Activated CD4-positive, alpha-beta T cell treated with anti-CD3 and anti-CD28 coated beads for 36 hours (primary cell): ENCODE measurements around the gene CPT1C. TPM values are rescaled to one million over a fixed set of nuclear protein-coding genes. Genes with fewer than 3 reads are reported as not detected.

Source experiments
- ATAC-seq: fragments of 200-7000 bp; cut with Tn5 transposase; one replicate; pipeline ENCODE4 v1.10.0; 2021; ENCODE audit warnings: mild to moderate bottlenecking, moderate library complexity
- CTCF ChIA-PET: fragments of 350-600 bp; sonication (Branson Sonifier 250); formaldehyde crosslinking; loops from one replicate; lab custom pipeline; 2021; ENCODE audit warnings: antibody characterized with exemption; lab: Charles Lee
- POLR2A ChIA-PET: fragments of 350-600 bp; sonication (Branson Sonifier 250); formaldehyde crosslinking; loops from one replicate; lab custom pipeline; 2021; ENCODE audit warnings: antibody characterized with exemption, inconsistent platforms; lab: Charles Lee
- DNase-seq: peaks from one replicate; pipeline ENCODE4 v3.0.0-alpha.2; 2020
- H3K27ac Mint-ChIP-seq: one replicate; pipeline ENCODE4 v1.8.0; 2021; ENCODE audit warnings: mixed read lengths
- H3K27me3 Mint-ChIP-seq: one replicate; pipeline ENCODE4 v1.8.0; 2021; ENCODE audit warnings: mixed read lengths
- H3K36me3 Mint-ChIP-seq: one replicate; pipeline ENCODE4 v1.8.0; 2021; ENCODE audit warnings: low read depth, mixed read lengths
- H3K4me1 Mint-ChIP-seq: one replicate; pipeline ENCODE4 v1.8.0; 2021; ENCODE audit warnings: mixed read lengths
- H3K4me3 Mint-ChIP-seq: one replicate; pipeline ENCODE4 v1.8.0; 2021; ENCODE audit warnings: mild to moderate bottlenecking, moderate library complexity, mixed read lengths
- H3K9me3 Mint-ChIP-seq: one replicate; pipeline ENCODE4 v1.8.0; 2021; ENCODE audit warnings: low read depth, mixed read lengths
- intact Hi-C, 2 experiments: fragments of 100-400 bp; cut with DNase I in 1 of 2; cut with micrococcal nuclease in 1 of 2; formaldehyde crosslinking; loops; one replicate each; pipeline versions ENCODE4 v1.14.2 to v1.15.1; 2022 to 2024; cut with DNase I, micrococcal nuclease
- total RNA-seq, 2 experiments: library from RNA; stranded (reverse); gene quantifications; one replicate each; pipeline ENCODE4 v1.2.3, GENCODE V29; 2021

Gene CPT1C
- total RNA-seq, 2 experiments from 2014 or later: 1.1 to 1.6 TPM

DNA sequence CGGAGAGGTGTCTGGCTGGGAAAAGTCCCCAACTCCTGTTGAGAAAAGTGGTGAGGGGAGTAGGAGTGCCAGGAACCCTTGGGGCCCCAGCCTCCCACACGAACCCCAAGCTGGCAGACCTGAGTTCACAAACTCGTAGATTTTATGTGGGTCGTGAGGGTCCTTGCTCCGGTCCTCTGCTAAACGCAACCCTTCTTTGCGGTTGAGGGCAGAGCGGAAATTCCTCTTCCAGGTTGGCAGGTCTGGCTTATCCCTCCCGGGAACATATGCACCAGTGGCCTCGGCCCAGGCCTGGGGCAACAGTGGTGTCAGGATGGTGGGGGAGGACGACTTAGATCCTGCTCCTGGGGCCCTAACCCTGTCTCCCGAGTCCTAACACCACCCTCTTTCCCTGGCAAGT lies 27.7 kb upstream of the CPT1C start:
- peak overlapping the region; percentile 96 for H3K4me3 Mint-ChIP-seq
- H3K27ac Mint-ChIP-seq: peak overlapping the region; percentile 92
- POLR2A ChIA-PET: interaction anchor here (1.5 to 2.2 kb wide), 2 partner anchors 13 to 21 kb away, joined by 7 to 15 read pairs; partner anchors contain the start of genes PRMT1 and SCAF1
- CTCF ChIA-PET: interaction anchor here (1.0 to 2.7 kb wide), 4 partner anchors 8 to 21 kb away, joined by 5 to 18 read pairs (median 6); partner anchors contain the start of genes PRMT1 and SCAF1
- H3K27me3 Mint-ChIP-seq: no peaks in the 10 kb centered on the region
- H3K4me1 Mint-ChIP-seq: peaks cover 29% of the 10 kb centered on the region
- peaks cover 36% of the 10 kb centered on the region for H3K36me3 Mint-ChIP-seq
- H3K9me3 Mint-ChIP-seq: no peaks in the 10 kb centered on the region
- intact Hi-C loops: loop anchor here in 1 of 2 experiments (10.0 kb wide), 1 partner anchor 1338 kb away; the partner anchor contains the start of gene EMP3
- DNase-seq (no peak), ATAC-seq (no peak)

- intact Hi-C loops: loop anchor here (1.0 to 10.0 kb wide), 12 partner anchors 12 to 1340 kb away; partner anchors contain the start of genes AKT1S1 (in 1 of the 2), ALDH16A1 (in 1 of the 2), ATF5 (in 1 of the 2) and EMP3 (in 1 of the 2)
- DNase-seq (peak; percentile 97), ATAC-seq (peak; percentile 69)
- no peaks in the 10 kb centered on the region for H3K9me3 Mint-ChIP-seq
- peak overlapping the region; percentile 92 for H3K27ac Mint-ChIP-seq
- ChIA-PET CTCF (interaction anchor here (0.6 to 2.7 kb wide), 12 partner anchors 9 to 117 kb away, joined by 3 to 18 read pairs (median 4); partner anchors contain the start of genes NOSIP, PRMT1, RRAS and SCAF1), POLR2A (interaction anchor here (0.6 to 2.2 kb wide), 7 partner anchors 12 to 1300 kb away, joined by 3 to 15 read pairs (median 6); partner anchors contain the start of genes NOSIP, PRMT1, RRAS and SCAF1)
- no peaks in the 10 kb centered on the region for H3K27me3 Mint-ChIP-seq
- H3K4me1 Mint-ChIP-seq: peaks cover 29% of the 10 kb centered on the region
- H3K4me3 Mint-ChIP-seq: peak overlapping the region; percentile 96
- peaks cover 34% of the 10 kb centered on the region for H3K36me3 Mint-ChIP-seq
These were observed 26.5 kb upstream of the CPT1C start for GRCh38 chr19:49664171-49665035.

DNA sequence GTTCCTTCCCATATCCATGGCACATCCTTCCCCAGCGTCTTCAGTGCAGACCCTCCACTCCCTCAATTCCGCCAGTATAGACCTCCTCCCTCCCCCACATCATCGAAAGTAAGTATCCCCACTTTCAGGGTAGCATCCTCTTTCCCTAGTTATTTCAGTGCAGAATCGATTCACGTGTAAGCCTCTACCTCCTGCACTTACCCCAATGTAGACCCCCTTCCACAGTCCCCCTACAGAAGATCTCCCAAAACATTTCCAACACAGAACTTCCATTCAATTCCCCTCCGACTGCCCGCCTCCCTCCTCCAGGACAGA lies 25.9 kb upstream of the CPT1C start:
- Mint-ChIP-seq H3K27me3 (no peaks in the 10 kb centered on the region), H3K4me1 (peaks cover 29% of the 10 kb centered on the region), H3K9me3 (no peaks in the 10 kb centered on the region), H3K4me3 (peak overlapping the region; percentile 96), H3K36me3 (peaks cover 32% of the 10 kb centered on the region), H3K27ac (peak overlapping the region; percentile 92)
- POLR2A ChIA-PET: interaction anchor here (0.6 to 2.2 kb wide), 7 partner anchors 11 to 538 kb away, joined by 3 to 15 read pairs (median 6); partner anchors contain the start of genes RRAS and SCAF1
- intact Hi-C loops: loop anchor here (1.0 to 10.0 kb wide), 7 partner anchors 11 to 1340 kb away; partner anchors contain the start of genes AKT1S1 (in 1 of the 2), EMP3 (in 1 of the 2), PRR12 (in 1 of the 2) and PTOV1 (in 1 of the 2)
- ATAC-seq: no peak
- DNase-seq: no peak
- CTCF ChIA-PET: interaction anchor here (0.6 to 2.7 kb wide), 11 partner anchors 8 to 117 kb away, joined by 3 to 18 read pairs (median 4); partner anchors contain the start of genes NOSIP, PRMT1, RRAS and SCAF1

DNA sequence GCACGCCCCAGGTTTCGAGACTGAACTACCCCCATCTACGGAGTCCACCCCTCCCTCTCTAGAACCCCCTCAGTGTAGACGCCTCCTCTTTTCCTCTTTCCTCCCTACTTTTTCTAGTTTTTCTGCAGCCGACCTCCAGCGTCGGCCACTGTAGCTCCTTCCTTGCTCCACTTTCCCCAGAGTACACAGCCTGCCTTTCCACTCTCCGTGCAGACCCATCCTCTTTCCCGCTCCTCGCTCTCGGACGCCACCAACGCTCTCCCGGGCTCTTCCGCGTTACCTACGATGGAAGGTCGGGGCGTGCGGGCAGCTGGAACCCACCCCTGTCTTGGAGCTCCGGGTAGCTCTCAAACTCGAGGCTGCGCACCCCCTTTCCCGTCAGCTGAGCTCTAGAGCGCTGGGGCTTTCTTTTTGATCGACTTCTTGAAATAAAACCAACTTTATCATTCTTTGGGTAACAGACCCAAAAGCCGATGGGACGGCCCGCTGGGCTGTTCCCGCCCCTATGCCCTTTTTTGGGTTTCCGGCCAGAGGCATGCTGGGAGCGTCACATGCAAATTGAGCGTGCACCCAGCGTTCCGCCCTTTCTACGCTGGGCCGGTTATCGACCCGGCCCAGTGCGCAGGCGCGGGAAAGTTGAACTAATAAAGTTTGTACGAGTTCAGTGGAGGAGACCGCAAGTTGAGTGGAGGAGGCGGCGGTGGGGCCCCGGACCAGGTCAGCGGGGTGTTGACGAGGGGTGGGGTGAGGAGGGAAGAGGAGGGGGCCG lies 25.4 kb upstream of the CPT1C start, which contains the start of the genes BCL2L12 and IRF3:
Gene BCL2L12, plus strand, starts transcription at position 583 of the 769 bp plus-strand sequence. CDS start 760 bp downstream, outside the sequence.
Gene IRF3, minus strand, starts transcription at position 507 of the 769 bp plus-strand sequence. CDS start 1,019 bp downstream, outside the sequence.
- Mint-ChIP-seq H3K4me3 (peak within 1 kb of the TSS; percentile 96), H3K9me3 (no peaks in the 10 kb centered on the region), H3K4me1 (peaks cover 29% of the 10 kb centered on the region), H3K27ac (peak within 1 kb of the TSS; percentile 92), H3K27me3 (no peaks in the 10 kb centered on the region), H3K36me3 (peaks cover 29% of the 10 kb centered on the region)
- intact Hi-C loops: loop anchor here (1.0 to 10.0 kb wide), 7 partner anchors 11 to 1341 kb away; partner anchors contain the start of genes AKT1S1 (in 1 of the 2), EMP3 (in 1 of the 2), PRR12 (in 1 of the 2) and PTOV1 (in 1 of the 2)
- ChIA-PET CTCF (interaction anchor here (0.6 to 2.7 kb wide), 9 partner anchors 10 to 118 kb away, joined by 3 to 18 read pairs (median 4); partner anchors contain the start of genes PRMT1, RRAS and SCAF1), POLR2A (interaction anchor here (0.6 to 2.2 kb wide), 6 partner anchors 10 to 538 kb away, joined by 3 to 15 read pairs (median 6); partner anchors contain the start of genes RRAS and SCAF1)
- ATAC-seq (peak; percentile 86), DNase-seq (peak; percentile 100)

- Mint-ChIP-seq H3K9me3 (no peaks in the 10 kb centered on the region), H3K27me3 (no peaks in the 10 kb centered on the region), H3K4me1 (peaks cover 29% of the 10 kb centered on the region), H3K4me3 (peak overlapping the region; percentile 96), H3K36me3 (peaks cover 30% of the 10 kb centered on the region), H3K27ac (peak overlapping the region; percentile 92)
- no peak for DNase-seq
- CTCF ChIA-PET: interaction anchor here (0.8 to 2.7 kb wide), 3 partner anchors 10 to 107 kb away, joined by 3 to 18 read pairs (median 4); partner anchors contain the start of gene PRMT1
- POLR2A ChIA-PET: interaction anchor here (1.0 kb wide), 2 partner anchors 10 to 171 kb away, joined by 3 to 6 read pairs; no protein-coding TSS in a partner anchor
- intact Hi-C loops: loop anchor here in 1 of 2 experiments (10.0 kb wide), 1 partner anchor 1341 kb away; the partner anchor contains the start of gene EMP3
- ATAC-seq: no peak
These were observed 24.8 kb upstream of the CPT1C start for GRCh38 chr19:49666120-49666444.

DNA sequence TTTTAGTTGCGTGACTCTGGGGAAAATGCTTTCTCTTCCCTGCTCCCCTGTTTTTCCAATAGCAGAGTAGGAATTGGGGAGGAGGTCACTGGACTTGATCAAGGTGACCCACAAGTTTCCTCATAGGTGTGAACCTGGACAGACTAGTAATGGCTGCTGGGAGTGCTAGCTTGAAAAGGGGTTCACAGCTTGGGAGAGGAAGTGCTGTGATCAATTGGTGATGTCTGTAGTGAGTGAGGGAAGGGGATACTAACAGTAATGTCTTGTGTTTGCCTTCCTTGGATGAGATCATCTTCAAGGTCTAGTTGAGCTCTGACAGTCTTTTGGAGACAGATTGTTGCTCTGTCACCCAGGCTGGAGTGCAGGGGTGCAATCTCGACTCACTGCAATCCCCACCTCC lies 23.4 kb upstream of the CPT1C start:
- DNase-seq (no peak), ATAC-seq (no peak)
- Mint-ChIP-seq H3K27ac (peak overlapping the region; percentile 13), H3K27me3 (no peaks in the 10 kb centered on the region), H3K4me1 (peaks cover 35% of the 10 kb centered on the region), H3K9me3 (no peaks in the 10 kb centered on the region), H3K4me3 (peak overlapping the region; percentile 96), H3K36me3 (peaks cover 30% of the 10 kb centered on the region)
- ChIA-PET POLR2A (interaction anchor here (1.5 kb wide), 1 partner anchor 9 kb away, joined by 4 read pairs; no protein-coding TSS in a partner anchor), CTCF (interaction anchor here (0.7 kb wide), 1 partner anchor 24 kb away, joined by 3 read pairs; no protein-coding TSS in a partner anchor)
- intact Hi-C loops: loop anchor here in 1 of 2 experiments (10.0 kb wide), 1 partner anchor 1343 kb away; the partner anchor contains the start of gene EMP3

GRCh38 chr19:49669516-49669915 lies 21.4 kb upstream of the CPT1C start:
- H3K36me3 Mint-ChIP-seq: peaks cover 28% of the 10 kb centered on the region
- DNase-seq: no peak
- H3K27me3 Mint-ChIP-seq: no peaks in the 10 kb centered on the region
- no peaks in the 10 kb centered on the region for H3K9me3 Mint-ChIP-seq
- H3K4me3 Mint-ChIP-seq: no peak overlapping the region
- intact Hi-C loops: loop anchor here in 1 of 2 experiments (10.0 kb wide), 1 partner anchor 1345 kb away; the partner anchor contains the start of gene EMP3
- ChIA-PET POLR2A (no interaction called here), CTCF (interaction anchor here (1.7 kb wide), 1 partner anchor 26 kb away, joined by 3 read pairs; no protein-coding TSS in a partner anchor)
- no peak for ATAC-seq
- H3K27ac Mint-ChIP-seq: no peak overlapping the region
- peaks cover 17% of the 10 kb centered on the region for H3K4me1 Mint-ChIP-seq

- ChIA-PET CTCF (interaction anchor here (0.8 to 7.0 kb wide), 9 partner anchors 8 to 193 kb away, joined by 3 to 62 read pairs (median 3); partner anchors contain the start of genes AP2A1, RRAS and SCAF1), POLR2A (interaction anchor here (1.1 kb wide), 1 partner anchor 32 kb away, joined by 5 read pairs; the partner anchor contains the start of gene RRAS)
- peaks cover 15% of the 10 kb centered on the region for H3K4me1 Mint-ChIP-seq
- no peak overlapping the region for H3K27ac Mint-ChIP-seq
- H3K36me3 Mint-ChIP-seq: peaks cover 23% of the 10 kb centered on the region
- no peaks in the 10 kb centered on the region for H3K9me3 Mint-ChIP-seq
- no peak overlapping the region for H3K4me3 Mint-ChIP-seq
- intact Hi-C loops: loop anchor here in 1 of 2 experiments (1.0 to 10.0 kb wide), 2 partner anchors 166 to 798 kb away; partner anchors contain the start of gene PPP1R15A
- DNase-seq (peak; percentile 87), ATAC-seq (no peak)
- H3K27me3 Mint-ChIP-seq: no peaks in the 10 kb centered on the region
These were observed 18.6 kb upstream of the CPT1C start for GRCh38 chr19:49672131-49672919.
